Fibroblast of lung (primary cell): ENCODE results near the gene SETD9. TPM values are rescaled to one million over a fixed set of nuclear protein-coding genes. Genes with fewer than 3 reads are reported as not detected.

ENCODE experiments used
- DNase-seq, 2 donors: peaks; one replicate each; pipeline versions ENCODE4 v3.0.0 to v3.0.0-alpha.2; 2010; ENCODE audit warnings: low read depth in 2 of 2
- H2AFZ ChIP-seq: 2 replicates; pipeline ENCODE4 v1.5.1; 2012; ENCODE audit warnings: low read length, control low read depth, inconsistent platforms
- H3K27ac ChIP-seq: 2 replicates; pipeline ENCODE4 v1.5.1; 2011; ENCODE audit warnings: low read length, control low read depth; ENCODE audit not compliant: insufficient read depth
- H3K27me3 ChIP-seq: 2 replicates; pipeline ENCODE4 v1.5.1; 2011; ENCODE audit warnings: mild to moderate bottlenecking, low read length; ENCODE audit not compliant: control insufficient read depth, insufficient read depth
- H3K36me3 ChIP-seq: 2 replicates; pipeline ENCODE4 v1.5.1; 2011; ENCODE audit warnings: low read length; ENCODE audit not compliant: control insufficient read depth, insufficient read depth
- H3K4me1 ChIP-seq: 2 replicates; pipeline ENCODE4 v1.5.1; 2011; ENCODE audit warnings: low read length; ENCODE audit not compliant: control insufficient read depth, insufficient read depth; ENCODE audit errors: extremely low read depth
- H3K4me2 ChIP-seq: 2 replicates; pipeline ENCODE4 v1.5.1; 2011; ENCODE audit warnings: low read length, control low read depth; ENCODE audit not compliant: insufficient read depth; ENCODE audit errors: extremely low read depth
- H3K4me3 ChIP-seq, 4 experiments: fragments of 200-600 bp in 1 of 4; sonication (generic) in 1 of 4; replicated peaks in 1 of 4; 2 replicates each; pipeline ENCODE4 v1.5.1; 2011 to 2016; ENCODE audit warnings: low read length in 4 of 4, low read depth in 3 of 4, mild to moderate bottlenecking in 3 of 4, control low read depth in 2 of 4, inconsistent platforms in 1 of 4, mixed read lengths in 1 of 4; ENCODE audit not compliant: insufficient read depth in 1 of 4; ENCODE audit errors: control extremely low read depth in 1 of 4
- H3K79me2 ChIP-seq: 2 replicates; pipeline ENCODE4 v1.5.1; 2012; ENCODE audit warnings: mild to moderate bottlenecking, low read length, inconsistent platforms; ENCODE audit not compliant: control insufficient read depth, insufficient read depth
- H3K9ac ChIP-seq: 2 replicates; pipeline ENCODE4 v1.5.1; 2011; ENCODE audit warnings: mild to moderate bottlenecking, low read length, control low read depth; ENCODE audit not compliant: insufficient read depth
- H3K9me3 ChIP-seq: 2 replicates; pipeline ENCODE4 v1.5.1; 2012; ENCODE audit warnings: low read depth, low read length; ENCODE audit not compliant: control insufficient read depth, insufficient read depth
- H4K20me1 ChIP-seq: 2 replicates; pipeline ENCODE4 v1.5.1; 2011; ENCODE audit warnings: low read length; ENCODE audit not compliant: control insufficient read depth, insufficient read depth; ENCODE audit errors: extremely low read depth
- CTCF ChIP-seq, 2 donors: IDR thresholded peaks in 1 of 2; conservative IDR thresholded peaks in 1 of 2; 1 replicate in 1 of 2; 2 replicates in 1 of 2; pipeline ENCODE4 v1.5.1; 2011 to 2012; ENCODE audit warnings: low read length in 2 of 2, control low read depth in 1 of 2, inconsistent platforms in 1 of 2, low read depth in 1 of 2, mild to moderate bottlenecking in 1 of 2
- EZH2 ChIP-seq: IDR thresholded peaks from 2 replicates; pipeline ENCODE4 v1.5.1; 2012; ENCODE audit warnings: low read length, control low read depth, mild to moderate bottlenecking; ENCODE audit errors: missing control alignments
- polyA plus RNA-seq, 2 donors: library from polyadenylated mRNA; depleted of rRNA in 1 of 2; stranded (reverse) in 1 of 2; unstranded in 1 of 2; fragments of >200 nt; gene quantifications; 2 replicates each; pipeline ENCODE4 v1.2.1, GENCODE V29; 2011 to 2012; ENCODE audit warnings: missing spikeins in 1 of 2
- total RNA-seq: library from RNA; depleted of rRNA; stranded (reverse); fragments of >200 nt; gene quantifications from 2 replicates; pipeline ENCODE4 v1.2.1, GENCODE V29; 2014

The SETD9 gene
- total and polyA plus RNA-seq, 2 donors (not counting 1 experiment from before 2014, with no cell fraction given), result 2.2 to 15.5 TPM

DNA sequence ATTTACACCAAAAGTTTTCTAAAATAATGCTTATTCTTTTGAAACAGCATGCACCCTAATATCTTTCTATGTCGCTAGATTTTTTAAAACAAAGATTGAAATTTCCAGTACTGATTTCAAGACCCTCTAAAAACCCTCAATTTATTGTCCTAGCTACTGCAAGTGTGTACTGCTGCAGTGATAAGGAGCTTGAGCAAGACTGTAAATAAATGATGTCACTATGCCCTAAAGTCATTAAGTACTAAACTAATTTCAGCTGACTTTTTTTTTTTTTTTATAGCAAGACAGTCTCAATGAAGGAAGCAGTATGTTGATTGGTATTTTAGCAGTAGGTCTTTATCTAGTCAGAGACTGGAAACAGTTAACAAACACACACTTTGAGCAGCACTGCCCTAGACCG is 54.8 kb downstream of the SETD9 start:
- Histone ChIP-seq H4K20me1 (no peaks in the 10 kb centered on the region), H3K4me1 (no peaks in the 10 kb centered on the region), H3K9me3 (no peaks in the 10 kb centered on the region), H3K4me2 (no peak overlapping the region), H3K4me3 (no peak overlapping the region), H3K79me2 (no peaks in the 10 kb centered on the region), H3K36me3 (no peaks in the 10 kb centered on the region), H3K9ac (no peak overlapping the region), H3K27ac (no peak overlapping the region), H2AFZ (no peak overlapping the region), H3K27me3 (peaks cover 15% of the 10 kb centered on the region)
- TF ChIP-seq CTCF (conservative IDR thresholded peaks at IDR 0.05 in 1 of 2, IDR thresholded peaks at IDR 0.05 in 1 of 2; ENCODE audit: low read depth in 1 of 2, low read length in 2 of 2) (no peak), EZH2 (no peak)
- no peak for DNase-seq

Other genes with a start within 250 kb of the SETD9 start
- 6.8 and 10.3 TPM in 2 replicates for gene MAP3K1, start 94.0 kb upstream of the SETD9 start, total RNA-seq
- gene MAP3K1, start 94.0 kb upstream of the SETD9 start, polyA plus RNA-seq, result 3.5 and 5.3 TPM in 2 replicates
- 13.2 and 17.7 TPM in 2 replicates for gene MIER3, start 42.5 kb downstream of the SETD9 start, total RNA-seq
- gene MIER3, start 42.5 kb downstream of the SETD9 start, polyA plus RNA-seq, result 12.7 and 16.9 TPM in 2 replicates